Fibroblast of pulmonary artery (primary cell): ENCODE data around the gene TBX21.

Experiments used
- DNase-seq: peaks from one replicate; pipeline ENCODE4 v3.0.0-alpha.2; 2010; ENCODE audit warnings: low read depth
- H3K4me3 ChIP-seq: replicated peaks from 2 replicates; pipeline ENCODE4 v1.5.1; 2011; ENCODE audit warnings: low read depth, mild to moderate bottlenecking, control low read depth, low read length, moderate library complexity
- TF ChIP-seq, protein P1 (sequence below): IDR thresholded peaks from 2 replicates; pipeline ENCODE4 v1.5.1; 2011; ENCODE audit warnings: mild to moderate bottlenecking, control low read depth, low read length, inconsistent platforms; ENCODE audit errors: missing control alignments

Gene TBX21

DNA sequence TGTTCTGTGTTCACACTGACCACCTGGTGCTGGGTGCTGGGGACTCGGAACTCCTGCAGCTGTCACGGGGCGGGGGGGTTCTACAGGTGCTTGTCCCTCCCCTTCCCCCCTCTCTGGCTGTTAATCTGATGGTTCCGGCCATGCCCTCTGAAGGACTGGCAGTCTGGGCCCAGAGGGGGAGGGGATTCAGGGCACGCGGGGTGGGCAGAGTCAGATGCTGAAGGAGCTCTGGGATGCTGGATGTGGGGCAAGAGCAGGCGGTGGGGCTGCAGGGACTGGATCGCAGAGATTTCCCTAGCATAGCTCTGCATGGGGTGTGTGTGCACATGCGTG lies 5.4 kb upstream of the TBX21 start:
- no peak overlapping the region for H3K4me3 ChIP-seq
- no peak for DNase-seq
- TF ChIP-seq, protein P1, sequence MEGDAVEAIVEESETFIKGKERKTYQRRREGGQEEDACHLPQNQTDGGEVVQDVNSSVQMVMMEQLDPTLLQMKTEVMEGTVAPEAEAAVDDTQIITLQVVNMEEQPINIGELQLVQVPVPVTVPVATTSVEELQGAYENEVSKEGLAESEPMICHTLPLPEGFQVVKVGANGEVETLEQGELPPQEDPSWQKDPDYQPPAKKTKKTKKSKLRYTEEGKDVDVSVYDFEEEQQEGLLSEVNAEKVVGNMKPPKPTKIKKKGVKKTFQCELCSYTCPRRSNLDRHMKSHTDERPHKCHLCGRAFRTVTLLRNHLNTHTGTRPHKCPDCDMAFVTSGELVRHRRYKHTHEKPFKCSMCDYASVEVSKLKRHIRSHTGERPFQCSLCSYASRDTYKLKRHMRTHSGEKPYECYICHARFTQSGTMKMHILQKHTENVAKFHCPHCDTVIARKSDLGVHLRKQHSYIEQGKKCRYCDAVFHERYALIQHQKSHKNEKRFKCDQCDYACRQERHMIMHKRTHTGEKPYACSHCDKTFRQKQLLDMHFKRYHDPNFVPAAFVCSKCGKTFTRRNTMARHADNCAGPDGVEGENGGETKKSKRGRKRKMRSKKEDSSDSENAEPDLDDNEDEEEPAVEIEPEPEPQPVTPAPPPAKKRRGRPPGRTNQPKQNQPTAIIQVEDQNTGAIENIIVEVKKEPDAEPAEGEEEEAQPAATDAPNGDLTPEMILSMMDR, result no peak

DNA sequence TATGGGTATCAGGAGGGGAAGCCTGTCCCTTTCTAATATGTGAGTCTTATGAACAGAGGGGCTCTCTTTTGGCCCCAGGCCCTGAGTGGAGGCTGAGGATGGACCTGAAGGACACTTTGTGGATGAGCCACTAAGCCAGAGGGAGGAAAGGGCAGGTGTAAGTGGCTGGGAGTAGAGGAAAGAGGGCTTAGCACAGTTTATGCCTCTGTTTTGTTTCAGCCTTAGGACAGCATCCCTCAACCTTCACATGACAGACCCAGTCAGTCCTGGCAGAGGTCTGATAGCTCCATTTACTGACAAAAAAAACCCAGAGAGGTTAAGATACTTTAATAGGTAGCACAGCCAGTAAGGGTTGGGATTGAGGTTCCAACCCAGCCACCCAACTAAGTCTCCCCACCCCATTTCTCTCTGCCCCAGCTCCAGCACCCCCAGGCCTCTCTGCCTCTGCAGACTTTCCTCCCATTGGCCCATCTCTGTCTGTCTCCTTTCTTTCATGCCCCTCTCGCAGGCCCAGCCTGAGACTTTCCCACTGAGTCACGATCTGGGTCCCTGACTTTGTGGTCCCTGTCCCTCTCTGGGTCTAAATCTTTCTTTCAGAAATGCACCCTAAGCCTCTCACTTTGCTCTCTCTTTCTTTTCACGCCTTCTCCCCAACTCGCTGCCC lies 4.7 kb upstream of the TBX21 start:
- DNase-seq, result no peak
- TF ChIP-seq, protein P1, result no peak
- no peak overlapping the region for H3K4me3 ChIP-seq

DNA sequence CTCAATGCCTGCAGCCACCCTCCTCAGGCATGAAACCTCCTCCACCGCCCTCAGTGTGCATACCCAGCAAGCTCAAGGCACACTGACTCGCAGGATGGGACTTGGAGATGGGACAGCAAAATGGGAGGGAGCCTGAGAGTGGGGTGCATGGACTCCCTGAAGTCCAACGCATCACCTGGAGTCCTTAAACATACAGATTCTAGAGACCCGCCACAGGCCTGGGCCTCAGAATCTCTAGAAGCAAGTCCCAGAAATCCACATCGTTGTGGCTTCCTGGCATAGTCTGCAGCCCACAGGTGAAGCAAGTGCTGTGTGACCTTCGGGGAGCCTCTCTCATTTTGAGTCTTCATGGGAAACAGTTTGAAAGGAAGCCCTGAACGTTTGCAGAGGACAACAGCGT lies 3.6 kb upstream of the TBX21 start:
- no peak overlapping the region for H3K4me3 ChIP-seq
- TF ChIP-seq, protein P1, result no peak
- DNase-seq, result no peak

DNA sequence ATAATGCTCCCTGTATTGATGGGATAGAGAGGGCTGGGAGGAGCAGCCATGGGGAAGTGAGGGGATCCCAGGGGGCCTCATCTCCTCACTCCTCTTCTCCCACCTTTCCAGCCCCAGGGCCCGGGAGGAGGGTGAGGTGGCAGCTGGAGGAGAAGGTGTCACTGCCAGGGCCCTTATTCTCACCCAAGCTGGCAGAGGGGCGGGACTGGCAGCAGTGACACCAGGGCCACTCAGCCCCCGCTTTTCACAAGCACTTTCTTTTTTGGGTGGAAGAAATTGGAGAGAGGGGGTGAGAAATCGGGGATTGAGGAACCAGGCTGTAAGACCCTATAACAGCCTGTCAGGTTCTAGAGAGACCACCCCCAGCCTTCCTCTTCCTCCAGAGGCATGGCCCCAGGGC lies 2.4 kb upstream of the TBX21 start:
- H3K4me3 ChIP-seq, result no peak overlapping the region
- no peak for DNase-seq
- TF ChIP-seq, protein P1, result no peak

DNA sequence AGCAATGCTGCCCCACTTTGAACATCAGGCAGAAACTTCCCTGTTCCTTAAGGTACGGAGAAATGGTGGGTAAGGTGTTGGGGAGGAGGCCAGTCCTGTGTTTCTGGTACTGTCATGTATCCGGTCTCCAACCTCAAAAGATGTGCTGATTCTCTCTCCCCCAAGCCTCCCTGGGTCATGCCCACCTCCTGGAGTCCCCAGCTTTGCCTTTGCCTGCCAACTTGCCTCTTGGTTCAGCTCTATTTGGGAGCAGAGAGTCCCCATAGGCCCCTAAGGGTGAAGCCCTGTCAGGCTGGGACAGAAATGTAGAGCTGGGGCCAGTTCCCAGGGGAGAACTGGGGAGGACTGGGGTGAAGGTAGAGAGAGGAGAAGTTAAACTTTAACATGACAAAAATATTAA lies 1.6 kb upstream of the TBX21 start:
- TF ChIP-seq, protein P1, result no peak
- DNase-seq, result no peak
- H3K4me3 ChIP-seq, result no peak overlapping the region

DNA sequence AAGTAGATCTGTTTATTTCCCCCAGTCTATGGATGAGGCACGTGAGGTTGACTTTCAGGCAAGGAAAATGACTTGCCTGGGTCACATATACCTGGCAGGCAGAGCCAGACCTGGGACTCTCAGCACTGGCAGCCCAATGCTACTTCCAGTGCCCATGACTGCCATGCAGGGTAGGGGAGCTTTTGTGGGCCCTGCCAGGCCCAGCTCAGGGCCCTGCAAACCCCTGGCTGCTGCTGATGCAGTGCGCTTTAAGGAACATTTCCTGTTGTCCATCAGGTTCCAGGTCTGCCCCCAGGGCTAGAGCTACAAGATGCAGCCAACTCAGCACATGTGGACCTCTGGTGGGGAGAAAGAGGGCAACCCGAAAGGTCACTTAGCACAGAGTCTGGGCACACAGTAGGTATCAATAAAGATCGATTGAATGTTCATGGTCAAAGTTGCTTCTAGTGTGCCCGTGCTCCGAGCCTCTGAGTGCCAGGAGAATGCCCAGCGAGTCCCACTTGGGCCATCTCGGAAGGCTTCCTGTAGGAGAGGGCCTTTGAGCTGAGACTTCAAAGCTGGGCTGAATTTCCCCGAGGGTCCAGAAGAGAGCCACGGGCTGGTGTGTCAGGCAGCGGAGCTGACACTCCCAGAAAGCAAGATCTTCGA lies 513 bp upstream of the TBX21 start:
- H3K4me3 ChIP-seq, result no peak overlapping the region
- DNase-seq, result no peak
- TF ChIP-seq, protein P1, result no peak
